ENCODE results near the gene KRTAP5-9.

Gene KRTAP5-9

DNA sequence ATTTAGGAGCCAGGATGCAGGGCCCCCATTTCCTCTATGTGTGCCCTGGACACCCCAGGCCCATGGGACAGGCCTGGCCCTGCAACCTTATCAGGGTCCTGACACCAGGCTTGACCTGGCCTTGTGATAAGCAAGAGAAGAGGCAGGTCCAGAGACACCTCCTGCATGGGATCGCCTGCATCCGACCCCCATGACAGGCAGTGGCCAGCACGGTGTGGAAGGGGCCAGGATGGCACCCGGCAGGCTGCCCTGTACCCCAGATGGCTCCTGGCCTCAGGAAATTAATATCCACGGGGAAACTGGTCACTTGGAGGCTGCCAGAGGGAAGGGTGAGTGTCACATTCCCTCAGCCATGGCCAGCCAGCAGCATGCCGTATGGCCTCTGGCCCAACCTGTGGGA is 6.8 kb downstream of the KRTAP5-9 start:
- no peak overlapping the region for H3K27ac ChIP-seq
- TF ChIP-seq, protein P1, sequence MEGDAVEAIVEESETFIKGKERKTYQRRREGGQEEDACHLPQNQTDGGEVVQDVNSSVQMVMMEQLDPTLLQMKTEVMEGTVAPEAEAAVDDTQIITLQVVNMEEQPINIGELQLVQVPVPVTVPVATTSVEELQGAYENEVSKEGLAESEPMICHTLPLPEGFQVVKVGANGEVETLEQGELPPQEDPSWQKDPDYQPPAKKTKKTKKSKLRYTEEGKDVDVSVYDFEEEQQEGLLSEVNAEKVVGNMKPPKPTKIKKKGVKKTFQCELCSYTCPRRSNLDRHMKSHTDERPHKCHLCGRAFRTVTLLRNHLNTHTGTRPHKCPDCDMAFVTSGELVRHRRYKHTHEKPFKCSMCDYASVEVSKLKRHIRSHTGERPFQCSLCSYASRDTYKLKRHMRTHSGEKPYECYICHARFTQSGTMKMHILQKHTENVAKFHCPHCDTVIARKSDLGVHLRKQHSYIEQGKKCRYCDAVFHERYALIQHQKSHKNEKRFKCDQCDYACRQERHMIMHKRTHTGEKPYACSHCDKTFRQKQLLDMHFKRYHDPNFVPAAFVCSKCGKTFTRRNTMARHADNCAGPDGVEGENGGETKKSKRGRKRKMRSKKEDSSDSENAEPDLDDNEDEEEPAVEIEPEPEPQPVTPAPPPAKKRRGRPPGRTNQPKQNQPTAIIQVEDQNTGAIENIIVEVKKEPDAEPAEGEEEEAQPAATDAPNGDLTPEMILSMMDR (IDR thresholded peaks at IDR 0.05): no peak

DNA sequence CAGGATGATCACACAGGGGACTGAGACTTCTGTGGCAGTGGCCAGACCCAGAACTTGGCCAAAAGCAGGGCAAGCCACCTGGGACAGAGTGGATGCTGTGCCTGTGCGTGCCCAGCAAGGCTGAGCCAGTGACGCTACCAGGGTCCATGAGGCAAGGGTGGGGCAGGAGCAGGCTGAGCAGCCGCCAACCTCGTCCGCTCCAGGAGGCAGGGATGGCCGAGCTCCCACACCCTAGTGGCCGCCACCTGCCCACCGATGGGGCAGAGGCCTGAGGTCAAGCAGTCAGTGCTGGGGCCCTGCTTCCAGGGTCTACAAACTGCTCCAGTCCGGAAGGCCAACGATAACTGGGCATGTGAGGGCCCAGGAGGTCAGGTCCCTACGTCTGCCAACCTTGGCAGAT is 7.3 kb downstream of the KRTAP5-9 start:
- TF ChIP-seq, protein P1 (IDR thresholded peaks at IDR 0.05): no peak
- H3K27ac ChIP-seq: no peak overlapping the region
- no peak for DNase-seq (ENCODE audit: low spot score)
- H3K4me3 ChIP-seq: no peak overlapping the region

More for the DNA sequence above, 6.8 kb downstream of the KRTAP5-9 start:
- DNase-seq (ENCODE audit: low spot score): no peak
- H3K4me3 ChIP-seq: no peak overlapping the region

- H3K4me3 ChIP-seq: no peak overlapping the region
- TF ChIP-seq, protein P1 (IDR thresholded peaks at IDR 0.05): no peak
- DNase-seq (ENCODE audit: low spot score): no peak
Observed at GRCh38 chr11:71556018-71556417, 7.8 kb downstream of the KRTAP5-9 start.

GRCh38 chr11:71557257-71557656 is 9.0 kb downstream of the KRTAP5-9 start:
- no peak overlapping the region for H3K27ac ChIP-seq
- H3K4me3 ChIP-seq: no peak overlapping the region
- TF ChIP-seq, protein P1 (IDR thresholded peaks at IDR 0.05): no peak
- DNase-seq (ENCODE audit: low spot score): no peak

More at GRCh38 chr11:71556018-71556417, 7.8 kb downstream of the KRTAP5-9 start:
- H3K27ac ChIP-seq: no peak overlapping the region

- Histone ChIP-seq H3K4me3 (no peak overlapping the region), H3K27ac (no peak overlapping the region)
- TF ChIP-seq, protein P1 (IDR thresholded peaks at IDR 0.05): no peak
- no peak for DNase-seq (ENCODE audit: low spot score)
Observed at GRCh38 chr11:71558996-71559395, 10.8 kb downstream of the KRTAP5-9 start.

DNA sequence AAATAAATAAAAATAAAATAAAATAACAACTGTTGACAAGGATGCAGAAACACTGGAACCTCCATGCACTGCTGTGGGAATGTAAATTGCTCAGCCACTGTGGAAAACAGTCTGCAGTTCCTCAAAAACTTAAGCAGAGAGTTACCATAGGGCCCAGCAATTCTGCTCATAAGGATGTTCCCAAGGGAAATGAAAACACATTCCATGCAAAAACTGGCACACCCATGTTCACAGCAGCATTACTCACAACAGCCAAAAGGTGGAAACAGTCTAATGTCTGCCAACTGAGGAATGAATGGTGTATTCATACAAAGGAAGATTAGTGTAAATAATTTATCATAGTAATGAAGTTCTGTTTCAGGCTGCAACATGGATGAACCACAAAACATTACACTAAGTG is 13.9 kb downstream of the KRTAP5-9 start:
- Histone ChIP-seq H3K27ac (no peak overlapping the region), H3K4me3 (no peak overlapping the region)
- TF ChIP-seq, protein P1 (IDR thresholded peaks at IDR 0.05): no peak
- no peak for DNase-seq (ENCODE audit: low spot score)

DNA sequence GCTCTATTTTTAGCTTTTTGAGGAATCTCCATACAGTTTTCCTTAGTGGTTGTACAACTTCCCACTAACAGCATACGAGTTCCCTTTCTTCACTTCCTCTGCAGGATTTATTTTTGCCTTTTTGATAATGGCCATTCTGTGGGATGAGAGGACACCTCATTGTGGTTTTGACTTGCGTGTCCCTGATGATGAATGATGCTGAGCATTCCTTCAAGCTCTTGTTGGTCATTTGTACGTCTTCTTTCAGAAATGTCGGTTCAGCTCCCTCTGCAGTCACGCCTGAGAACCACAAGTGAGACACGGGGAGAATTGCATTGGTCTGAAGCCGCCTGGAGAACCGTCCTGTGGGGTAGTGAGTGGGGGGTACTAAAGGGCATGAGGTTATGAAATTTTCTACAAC is 15.2 kb downstream of the KRTAP5-9 start:
- H3K27ac ChIP-seq: no peak overlapping the region
- no peak for DNase-seq (ENCODE audit: low spot score)
- no peak overlapping the region for H3K4me3 ChIP-seq
- TF ChIP-seq, protein P1 (IDR thresholded peaks at IDR 0.05): no peak

All from coronary artery (tissue), 2 donors.